Nephron (organoid): ENCODE data around the gene ABCC4.
A peak's percentile ranks its signal among the peaks of the same experiment; 100 is the strongest.

Experiments
- H3K27ac Mint-ChIP-seq, 3 experiments: 2 replicates each; pipeline ENCODE4 v1.8.0; 2020; ENCODE audit warnings: mixed read lengths in 3 of 3, mild to moderate bottlenecking in 2 of 3, moderate library complexity in 1 of 3
- H3K27me3 Mint-ChIP-seq: 2 replicates; pipeline ENCODE4 v1.8.0; 2021; ENCODE audit warnings: low read depth, mild to moderate bottlenecking, moderate library complexity, mixed read lengths
- H3K36me3 Mint-ChIP-seq: 2 replicates; pipeline ENCODE4 v1.8.0; 2020; ENCODE audit warnings: low read depth, mixed read lengths
- H3K4me1 Mint-ChIP-seq: 2 replicates; pipeline ENCODE4 v1.8.0; 2020; ENCODE audit warnings: mixed read lengths
- H3K4me3 Mint-ChIP-seq, 3 experiments: 2 replicates each; pipeline ENCODE4 v1.8.0; 2020; ENCODE audit warnings: mild to moderate bottlenecking in 3 of 3, mixed read lengths in 3 of 3, moderate library complexity in 2 of 3
- H3K9me3 Mint-ChIP-seq: 2 replicates; pipeline ENCODE4 v1.8.0; 2020; ENCODE audit warnings: mixed read lengths
- CTCF ChIP-seq, 3 experiments: fragments of 200-600 bp; sonication (generic); IDR thresholded peaks; one replicate each; pipeline ENCODE4 v1.5.0; 2021; ENCODE audit warnings: antibody characterized with exemption in 3 of 3; ENCODE audit not compliant: unreplicated experiment in 3 of 3

ABCC4 gene

GRCh38 chr13:95159458-95159857, 141.8 kb downstream of the ABCC4 start:
- H3K36me3 Mint-ChIP-seq = no peaks in the 10 kb centered on the region
- H3K4me1 Mint-ChIP-seq = no peaks in the 10 kb centered on the region
- H3K27ac Mint-ChIP-seq = no peak overlapping the region
- no peaks in the 10 kb centered on the region for H3K27me3 Mint-ChIP-seq
- no peaks in the 10 kb centered on the region for H3K9me3 Mint-ChIP-seq
- H3K4me3 Mint-ChIP-seq = no peak overlapping the region
- no peak for TF ChIP-seq CTCF (IDR thresholded peaks at IDR 0.05; ENCODE audit: unreplicated experiment in 3 of 3)

- H3K27ac Mint-ChIP-seq = no peak overlapping the region
- peak; percentile 45 to 57 (median 49) for TF ChIP-seq CTCF (IDR thresholded peaks at IDR 0.05; ENCODE audit: unreplicated experiment in 3 of 3)
- no peaks in the 10 kb centered on the region for H3K36me3 Mint-ChIP-seq
- H3K4me1 Mint-ChIP-seq = no peaks in the 10 kb centered on the region
- no peak overlapping the region for H3K4me3 Mint-ChIP-seq
- no peaks in the 10 kb centered on the region for H3K27me3 Mint-ChIP-seq
- no peaks in the 10 kb centered on the region for H3K9me3 Mint-ChIP-seq
These were observed 145.0 kb downstream of the ABCC4 start for GRCh38 chr13:95156208-95156607.

- TF ChIP-seq CTCF (IDR thresholded peaks at IDR 0.05; ENCODE audit: unreplicated experiment in 3 of 3) = no peak
- Mint-ChIP-seq H3K4me3 (no peak overlapping the region), H3K36me3 (no peaks in the 10 kb centered on the region), H3K4me1 (no peaks in the 10 kb centered on the region), H3K9me3 (no peaks in the 10 kb centered on the region), H3K27me3 (no peaks in the 10 kb centered on the region), H3K27ac (peak overlapping the region in 1 of 3 experiments; percentile 13)
These were observed 145.7 kb downstream of the ABCC4 start for GRCh38 chr13:95155504-95155903.

- no peak for TF ChIP-seq CTCF (IDR thresholded peaks at IDR 0.05; ENCODE audit: unreplicated experiment in 3 of 3)
- no peaks in the 10 kb centered on the region for H3K9me3 Mint-ChIP-seq
- H3K4me3 Mint-ChIP-seq = no peak overlapping the region
- no peaks in the 10 kb centered on the region for H3K27me3 Mint-ChIP-seq
- no peak overlapping the region for H3K27ac Mint-ChIP-seq
- no peaks in the 10 kb centered on the region for H3K36me3 Mint-ChIP-seq
- no peaks in the 10 kb centered on the region for H3K4me1 Mint-ChIP-seq
These were observed 146.2 kb downstream of the ABCC4 start for GRCh38 chr13:95155093-95155492.

- no peak for TF ChIP-seq CTCF (IDR thresholded peaks at IDR 0.05; ENCODE audit: unreplicated experiment in 3 of 3)
- H3K27me3 Mint-ChIP-seq = no peaks in the 10 kb centered on the region
- H3K36me3 Mint-ChIP-seq = no peaks in the 10 kb centered on the region
- H3K4me1 Mint-ChIP-seq = peaks cover 4% of the 10 kb centered on the region
- no peaks in the 10 kb centered on the region for H3K9me3 Mint-ChIP-seq
- H3K27ac Mint-ChIP-seq = no peak overlapping the region
- no peak overlapping the region for H3K4me3 Mint-ChIP-seq
These were observed 146.8 kb downstream of the ABCC4 start for GRCh38 chr13:95154413-95154886.

GRCh38 chr13:95153647-95154412, 147.4 kb downstream of the ABCC4 start:
- no peaks in the 10 kb centered on the region for H3K36me3 Mint-ChIP-seq
- no peaks in the 10 kb centered on the region for H3K27me3 Mint-ChIP-seq
- no peak overlapping the region for H3K4me3 Mint-ChIP-seq
- TF ChIP-seq CTCF (IDR thresholded peaks at IDR 0.05; ENCODE audit: unreplicated experiment in 3 of 3) = no peak
- H3K9me3 Mint-ChIP-seq = no peaks in the 10 kb centered on the region
- H3K27ac Mint-ChIP-seq = no peak overlapping the region
- H3K4me1 Mint-ChIP-seq = peaks cover 10% of the 10 kb centered on the region
